Stomach (tissue), 4 donors: Measurements from ENCODE around the gene MEOX2.

Experiments used
- CTCF ChIP-seq, 7 experiments: fragments of 450-650 bp in 4 of 7; fragments of 200-600 bp in 3 of 7; sonication (generic) in 3 of 7; IDR thresholded peaks; one replicate each; pipeline ENCODE4 v1.5.1; 2016 to 2019; ENCODE audit warnings: antibody characterized with exemption in 7 of 7, control low read depth in 2 of 7, mild to moderate bottlenecking in 1 of 7
- POLR2A ChIP-seq, 4 donors: fragments of 450-650 bp; IDR thresholded peaks; one replicate each; pipeline ENCODE4 v1.6.1; 2016; ENCODE audit warnings: antibody characterized with exemption in 4 of 4, control low read depth in 2 of 4, mild to moderate bottlenecking in 1 of 4, moderate library complexity in 1 of 4
- POLR2AphosphoS5 ChIP-seq, 3 donors: sonication (generic); formaldehyde crosslinking; IDR thresholded peaks; one replicate each; pipeline ENCODE4 v1.6.1; 2016; ENCODE audit warnings: antibody characterized with exemption in 3 of 3

DNA sequence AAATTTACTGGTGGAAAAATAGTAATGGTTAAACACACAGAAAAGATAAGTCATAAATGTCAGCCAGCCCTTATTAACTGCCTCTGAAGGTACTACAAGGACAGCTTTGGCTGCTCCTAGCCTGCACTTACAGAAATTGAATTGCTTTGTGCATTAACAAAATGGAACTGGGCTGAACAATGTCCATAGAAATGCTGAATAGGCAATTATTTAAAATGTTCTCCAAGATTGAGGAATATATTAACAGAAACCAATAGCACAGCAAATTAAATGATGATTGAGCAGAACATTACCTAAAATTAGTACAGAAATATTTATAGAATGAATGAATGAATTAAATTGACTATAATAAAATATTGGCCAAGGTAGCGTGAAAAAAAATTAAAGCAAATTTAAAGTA, 82.3 kb downstream of the MEOX2 start:
- no peak for TF ChIP-seq POLR2A (IDR thresholded peaks at IDR 0.05)
- TF ChIP-seq CTCF (IDR thresholded peaks at IDR 0.05) = no peak
- no peak for TF ChIP-seq POLR2AphosphoS5 (IDR thresholded peaks at IDR 0.05)
